Suprapubic skin (tissue), 3 donors: ENCODE data around the gene RPL35.
A peak's percentile ranks its signal among the peaks of the same experiment; 100 is the strongest.

Source experiments
- CTCF ChIP-seq, 2 donors: fragments of 200-600 bp in 1 of 2; fragments of 450-650 bp in 1 of 2; sonication (generic) in 1 of 2; IDR thresholded peaks; one replicate each; pipeline ENCODE4 v1.5.1; 2016 to 2019; ENCODE audit warnings: antibody characterized with exemption in 2 of 2, mild to moderate bottlenecking in 1 of 2, moderate library complexity in 1 of 2
- POLR2A ChIP-seq, 2 donors: fragments of 450-650 bp; IDR thresholded peaks; one replicate each; pipeline ENCODE4 v1.6.1; 2017; ENCODE audit warnings: antibody characterized with exemption in 2 of 2, mild to moderate bottlenecking in 2 of 2, moderate library complexity in 2 of 2

- TF ChIP-seq CTCF (IDR thresholded peaks at IDR 0.05): peak; percentile 84 to 97
- TF ChIP-seq POLR2A (IDR thresholded peaks at IDR 0.05): no peak
These were observed 8.8 kb downstream of the RPL35 start, which contains the start of gene WDR38 for GRCh38 chr9:124852829-124853531.
